ENCODE data around the gene EXOC6B.

GRCh38 chr2:72143441-72144273, 682.2 kb downstream of the EXOC6B start:
- TF ChIP-seq CTCF (IDR thresholded peaks at IDR 0.05) (no peak), POLR2A (IDR thresholded peaks at IDR 0.05) (no peak)
